Myocyte (in vitro differentiated cells): ENCODE data around the gene MREG. TPM values are rescaled to one million over a fixed set of nuclear protein-coding genes. Genes with fewer than 3 reads are reported as not detected.
A peak's percentile ranks its signal among the peaks of the same experiment; 100 is the strongest.
"Not testable (repeated sequence)": the region's sequence is repeated elsewhere in the genome, so short reads cannot be mapped to it uniquely, and the experiment has no call there.

Experiments
- DNase-seq: peaks from one replicate; pipeline ENCODE4 v3.0.0-alpha.2; 2012; ENCODE audit warnings: low read depth
- total RNA-seq: library from RNA; depleted of rRNA; stranded (reverse); fragments of >200 nt; gene quantifications from 2 replicates; pipeline ENCODE4 v1.2.3, GENCODE V29; 2014

The MREG gene
- total RNA-seq, 1 donor from 2014 or later: 28.9 TPM

GRCh38 chr2:215965532-215966165 is 47.7 kb downstream of the MREG start:
- no peak for DNase-seq

- DNase-seq: no peak
Observed at GRCh38 chr2:215961981-215962380, 51.4 kb downstream of the MREG start.

GRCh38 chr2:215958257-215958656 is 55.1 kb downstream of the MREG start:
- DNase-seq: no peak

- DNase-seq: not testable (repeated sequence)
Observed at GRCh38 chr2:215957354-215958122, 55.8 kb downstream of the MREG start.

- DNase-seq: no peak
Observed at GRCh38 chr2:215952860-215953637, 60.3 kb downstream of the MREG start.

GRCh38 chr2:215951558-215951957 is 61.8 kb downstream of the MREG start:
- no peak for DNase-seq

- peak; percentile 68 for DNase-seq
Observed at GRCh38 chr2:215949991-215950404, 63.4 kb downstream of the MREG start.

- no peak for DNase-seq
Observed at GRCh38 chr2:215948051-215948450, 65.3 kb downstream of the MREG start.

- no peak for DNase-seq
Observed at GRCh38 chr2:215946586-215946985, 66.8 kb downstream of the MREG start.

GRCh38 chr2:215942194-215942593 is 71.2 kb downstream of the MREG start:
- no peak for DNase-seq

GRCh38 chr2:215941726-215942125 is 71.6 kb downstream of the MREG start:
- no peak for DNase-seq

- DNase-seq: no peak
Observed at GRCh38 chr2:215940645-215941184, 72.6 kb downstream of the MREG start.

- no peak for DNase-seq
Observed at GRCh38 chr2:215937190-215937589, 76.2 kb downstream of the MREG start.

GRCh38 chr2:215933151-215933550 is 80.2 kb downstream of the MREG start:
- DNase-seq: no peak

GRCh38 chr2:215931256-215931903 is 82.0 kb downstream of the MREG start:
- DNase-seq: peak; percentile 85

- no peak for DNase-seq
Observed at GRCh38 chr2:215930505-215931253, 82.7 kb downstream of the MREG start.

- no peak for DNase-seq
Observed at GRCh38 chr2:215929602-215930335, 83.6 kb downstream of the MREG start.

- no peak for DNase-seq
Observed at GRCh38 chr2:215928086-215928485, 85.3 kb downstream of the MREG start.

- DNase-seq: not testable (repeated sequence)
Observed at GRCh38 chr2:215926992-215927391, 86.4 kb downstream of the MREG start.

- DNase-seq: peak; percentile 35
Observed at GRCh38 chr2:215921895-215922294, 91.5 kb downstream of the MREG start.
